GM18511 (cell line): Measurements from ENCODE around the gene LRP5.
"Not testable (repeated sequence)": the region's sequence is repeated elsewhere in the genome, so short reads cannot be mapped to it uniquely, and the experiment has no call there.

Experiments
- ATAC-seq: cut with Tn5 transposase; IDR thresholded peaks from one replicate; pipeline ENCODE4 v1.9.1; 2021; ENCODE audit warnings: mild to moderate bottlenecking, moderate library complexity; ENCODE audit not compliant: unreplicated experiment

Gene LRP5

DNA sequence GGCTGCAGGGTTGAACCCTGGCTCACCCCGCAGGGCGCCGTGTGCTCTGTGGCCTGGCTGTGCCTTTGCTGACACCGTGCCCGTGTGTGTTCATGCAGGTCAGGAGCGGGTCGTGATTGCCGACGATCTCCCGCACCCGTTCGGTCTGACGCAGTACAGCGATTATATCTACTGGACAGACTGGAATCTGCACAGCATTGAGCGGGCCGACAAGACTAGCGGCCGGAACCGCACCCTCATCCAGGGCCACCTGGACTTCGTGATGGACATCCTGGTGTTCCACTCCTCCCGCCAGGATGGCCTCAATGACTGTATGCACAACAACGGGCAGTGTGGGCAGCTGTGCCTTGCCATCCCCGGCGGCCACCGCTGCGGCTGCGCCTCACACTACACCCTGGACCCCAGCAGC, 101.2 kb downstream of the LRP5 start:
- ATAC-seq, result no peak

- no peak for ATAC-seq
Observed at GRCh38 chr11:68414496-68415221, 102.3 kb downstream of the LRP5 start.

- ATAC-seq, result no peak
Observed at GRCh38 chr11:68416070-68416578, 103.7 kb downstream of the LRP5 start.

DNA sequence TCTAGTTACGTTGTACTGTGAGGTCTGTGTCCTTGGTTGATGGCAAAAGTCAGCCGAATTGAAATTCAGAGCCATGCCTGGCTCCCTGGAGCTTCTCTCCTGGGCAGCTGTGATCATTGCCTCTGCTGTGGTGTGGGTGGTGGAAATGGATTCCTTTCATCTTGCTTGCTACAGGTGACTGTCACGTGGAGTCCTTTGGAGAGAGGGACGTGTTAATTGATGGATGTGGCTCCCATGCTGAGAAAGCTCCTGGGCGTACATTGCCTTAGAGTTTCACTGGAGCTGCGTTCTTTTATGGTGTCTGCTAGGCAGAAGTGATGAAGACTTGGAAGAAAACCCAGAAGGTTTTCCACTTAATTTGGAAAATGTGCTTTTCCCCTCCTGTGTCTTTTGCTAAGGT, 106.3 kb downstream of the LRP5 start:
- ATAC-seq, result no peak

DNA sequence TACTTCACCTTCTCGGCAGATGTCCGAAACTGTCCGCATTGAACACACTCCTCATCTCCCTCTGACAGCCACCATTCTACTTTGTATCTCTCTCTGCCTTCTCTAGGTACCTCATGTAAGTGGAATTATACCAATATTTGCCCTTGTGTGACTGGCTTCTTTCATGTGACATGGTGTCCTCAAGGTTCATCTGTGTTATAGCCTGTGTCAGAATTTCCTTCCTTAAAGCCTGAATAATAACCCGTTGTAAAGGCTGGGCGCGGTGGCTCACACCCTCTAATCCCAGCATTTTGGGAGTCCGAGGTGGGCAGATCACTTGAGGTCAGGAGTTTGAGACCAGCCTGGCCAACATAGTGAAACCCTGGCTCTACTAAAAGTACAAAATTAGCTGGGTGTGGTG, 107.8 kb downstream of the LRP5 start:
- ATAC-seq, result no peak

GRCh38 chr11:68423481-68423880, 111.1 kb downstream of the LRP5 start:
- no peak for ATAC-seq

GRCh38 chr11:68424101-68424632, 111.8 kb downstream of the LRP5 start:
- no peak for ATAC-seq

DNA sequence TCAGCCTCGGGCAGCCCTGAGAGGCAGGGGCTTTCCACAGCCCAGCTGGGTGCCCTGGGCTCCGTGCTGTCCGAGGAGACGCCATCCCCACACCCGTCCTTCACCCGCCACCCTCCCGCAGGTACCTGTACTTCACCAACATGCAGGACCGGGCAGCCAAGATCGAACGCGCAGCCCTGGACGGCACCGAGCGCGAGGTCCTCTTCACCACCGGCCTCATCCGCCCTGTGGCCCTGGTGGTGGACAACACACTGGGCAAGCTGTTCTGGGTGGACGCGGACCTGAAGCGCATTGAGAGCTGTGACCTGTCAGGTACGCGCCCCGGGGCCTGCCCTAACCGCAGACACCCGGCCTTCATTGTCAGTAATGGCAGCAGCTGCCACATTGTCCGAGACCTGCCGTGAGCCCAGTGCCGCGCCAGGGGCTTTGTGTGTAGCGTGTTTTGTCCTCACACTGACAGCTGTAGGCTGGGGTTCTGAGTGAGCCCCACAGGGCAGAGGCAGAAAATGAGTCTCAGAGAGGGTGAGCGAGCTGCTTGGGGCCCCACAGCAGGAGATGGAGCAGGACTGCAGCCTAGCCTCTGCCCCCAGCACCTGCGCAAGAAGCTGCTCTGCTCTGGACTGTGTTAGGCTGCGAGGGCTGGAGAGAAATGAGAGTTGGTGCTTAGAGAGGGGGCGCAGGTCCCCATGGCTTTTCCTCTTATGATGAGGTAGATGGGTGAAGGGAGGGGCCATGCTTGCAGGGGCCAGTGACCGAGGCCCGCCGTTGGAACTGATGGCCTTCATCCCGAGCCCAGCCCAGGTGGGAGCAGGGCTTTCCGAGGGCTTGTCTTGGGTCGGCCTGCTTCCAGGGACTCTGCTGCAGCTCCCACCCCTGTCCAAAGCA, 112.8 kb downstream of the LRP5 start:
- ATAC-seq, result no peak

DNA sequence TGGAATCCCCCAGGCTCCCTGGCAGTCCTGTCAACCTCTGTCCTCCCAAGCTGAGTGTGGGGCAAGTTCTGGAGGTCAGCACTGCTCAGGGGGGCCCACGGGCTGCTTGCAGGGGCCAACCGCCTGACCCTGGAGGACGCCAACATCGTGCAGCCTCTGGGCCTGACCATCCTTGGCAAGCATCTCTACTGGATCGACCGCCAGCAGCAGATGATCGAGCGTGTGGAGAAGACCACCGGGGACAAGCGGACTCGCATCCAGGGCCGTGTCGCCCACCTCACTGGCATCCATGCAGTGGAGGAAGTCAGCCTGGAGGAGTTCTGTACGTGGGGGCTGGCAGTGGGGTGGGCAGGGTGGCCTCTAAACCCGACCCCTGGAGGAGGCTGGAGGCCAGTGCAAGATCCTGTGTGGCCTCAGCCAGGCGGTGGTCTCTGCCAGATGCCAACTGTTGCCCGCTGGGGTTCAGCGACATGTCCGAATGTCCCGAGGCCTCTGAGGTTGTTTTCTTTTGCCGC, 113.5 kb downstream of the LRP5 start:
- no peak for ATAC-seq

DNA sequence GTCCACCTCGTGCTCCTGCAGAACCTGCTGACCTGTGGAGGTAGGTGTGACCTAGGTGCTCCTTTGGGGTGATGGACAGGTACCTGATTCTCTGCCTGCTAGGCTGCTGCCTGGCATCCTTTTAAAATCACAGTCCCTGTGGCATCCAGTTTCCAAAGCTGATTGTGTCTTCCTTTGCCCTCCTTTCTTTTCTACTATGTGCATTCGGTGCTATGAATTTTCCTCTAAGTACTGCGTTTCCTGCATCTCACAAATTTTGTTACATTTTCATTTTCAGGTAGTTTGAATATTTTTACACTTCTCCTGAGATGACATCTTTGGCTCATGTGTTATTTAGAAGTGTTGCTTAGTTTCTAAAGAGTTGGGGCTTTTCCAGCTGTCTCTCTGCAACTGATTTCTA, 117.3 kb downstream of the LRP5 start:
- no peak for ATAC-seq

DNA sequence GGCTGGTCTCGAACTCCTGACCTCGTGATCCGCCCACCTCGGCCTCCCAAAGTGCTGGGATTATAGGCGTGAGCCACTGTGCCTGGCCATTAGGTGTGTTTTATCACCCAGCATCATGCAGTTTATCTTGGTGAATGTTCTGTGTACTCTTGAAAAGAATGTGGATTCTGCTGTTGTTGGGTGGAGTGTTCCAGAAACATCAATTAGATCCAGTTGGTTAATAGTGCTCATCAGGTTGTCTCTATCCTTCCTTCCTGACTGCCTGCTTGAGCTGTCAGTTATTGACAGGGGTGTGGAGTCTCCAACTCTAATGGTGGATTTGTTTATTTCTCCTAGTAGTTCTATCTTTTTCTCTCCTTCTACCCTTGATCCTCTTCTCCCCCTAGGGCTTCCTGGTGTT, 118.0 kb downstream of the LRP5 start:
- ATAC-seq, result no peak

GRCh38 chr11:68430801-68431200, 118.4 kb downstream of the LRP5 start:
- ATAC-seq, result no peak

- no peak for ATAC-seq
Observed at GRCh38 chr11:68431984-68432645, 119.7 kb downstream of the LRP5 start.

DNA sequence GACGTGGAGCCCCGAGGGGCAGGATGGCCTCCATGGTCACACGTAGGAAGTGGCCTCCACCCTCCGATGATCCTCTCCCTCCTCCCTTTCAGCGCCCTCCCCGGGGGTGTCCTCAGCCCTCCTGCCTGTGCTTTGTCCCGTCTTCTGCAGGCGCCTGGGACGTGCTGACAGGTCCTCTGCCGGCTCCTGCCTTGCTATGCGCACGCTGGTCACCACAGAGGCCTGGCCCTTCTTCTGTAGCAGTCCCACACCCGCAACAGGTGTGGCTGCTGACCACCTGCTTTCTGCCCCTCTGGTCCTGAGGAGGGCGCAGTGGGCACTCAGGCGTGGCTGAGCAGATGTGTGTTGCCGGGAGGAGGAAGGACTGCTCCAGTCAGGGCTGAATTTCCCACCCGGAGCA, 120.5 kb downstream of the LRP5 start:
- no peak for ATAC-seq

GRCh38 chr11:68433541-68433940, 121.2 kb downstream of the LRP5 start:
- ATAC-seq, result no peak

- ATAC-seq, result not testable (repeated sequence)
Observed at GRCh38 chr11:68434159-68434558, 121.8 kb downstream of the LRP5 start.

DNA sequence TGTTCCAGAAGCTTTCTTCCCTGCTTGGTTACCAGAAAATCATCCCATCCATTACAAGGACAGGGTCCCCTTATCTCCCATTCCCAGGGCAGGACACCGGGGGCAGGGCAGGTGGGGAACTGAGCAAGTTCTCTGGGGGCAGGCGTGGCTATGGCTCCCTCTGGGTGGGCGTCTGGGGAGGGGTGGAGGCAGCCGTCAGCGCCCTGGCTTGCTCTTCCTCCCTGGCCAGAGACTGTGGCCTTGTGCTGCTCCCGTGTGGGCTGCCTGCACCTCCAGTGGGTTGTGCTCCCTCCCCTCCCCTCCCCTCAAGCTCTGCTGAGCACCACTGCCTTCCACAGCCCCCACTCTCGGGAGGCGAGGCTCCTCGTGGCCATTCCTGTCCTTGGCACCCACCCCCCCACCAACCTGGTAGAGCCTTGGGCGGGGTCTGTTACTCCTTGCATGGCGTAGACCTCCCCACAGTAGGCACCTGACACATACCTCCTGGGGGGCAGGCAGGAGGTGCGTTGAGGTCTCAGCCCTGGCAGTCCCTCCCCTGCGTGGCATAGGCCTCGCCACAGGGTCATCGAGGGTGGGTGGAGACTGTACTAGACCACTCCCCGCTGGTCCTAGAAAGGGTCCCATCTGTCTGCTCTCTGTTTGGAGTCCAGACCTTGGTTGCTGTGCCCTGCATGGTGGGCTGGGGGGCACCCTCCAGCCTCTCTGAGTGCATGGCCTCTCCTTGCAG, 123.9 kb downstream of the LRP5 start:
- ATAC-seq, result no peak

GRCh38 chr11:68436985-68437926, 124.9 kb downstream of the LRP5 start:
- no peak for ATAC-seq
